SIG-M5 (cell line): ENCODE results near the gene APBA1.

Experiments
- DNase-seq: peaks from one replicate; lab custom pipeline; 2025; lab: John Stamatoyannopoulos, UW

Gene APBA1

GRCh38 chr9:69578026-69578425 is 94.1 kb downstream of the APBA1 start:
- DNase-seq = no peak

- no peak for DNase-seq
Measured at GRCh38 chr9:69577123-69577522, 95.0 kb downstream of the APBA1 start.

DNA sequence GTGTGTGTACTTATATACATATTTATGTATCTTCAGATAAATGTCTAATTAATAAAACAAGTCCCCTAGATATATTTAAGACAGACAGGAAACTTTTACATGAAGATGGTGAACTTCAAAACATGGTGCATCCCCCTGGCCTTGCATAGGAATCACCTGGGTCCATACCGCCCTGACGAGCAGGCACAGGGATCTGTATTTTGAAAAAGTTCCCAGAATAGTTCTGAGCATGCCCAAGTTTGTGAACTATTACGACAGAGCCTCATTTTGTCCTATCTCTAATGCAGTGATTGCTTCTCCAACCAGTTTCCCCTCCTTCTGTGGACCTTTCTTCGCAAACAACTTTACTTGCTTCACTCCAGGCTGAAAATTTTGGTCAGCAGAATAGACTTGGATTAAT is 98.1 kb downstream of the APBA1 start:
- DNase-seq = no peak

DNA sequence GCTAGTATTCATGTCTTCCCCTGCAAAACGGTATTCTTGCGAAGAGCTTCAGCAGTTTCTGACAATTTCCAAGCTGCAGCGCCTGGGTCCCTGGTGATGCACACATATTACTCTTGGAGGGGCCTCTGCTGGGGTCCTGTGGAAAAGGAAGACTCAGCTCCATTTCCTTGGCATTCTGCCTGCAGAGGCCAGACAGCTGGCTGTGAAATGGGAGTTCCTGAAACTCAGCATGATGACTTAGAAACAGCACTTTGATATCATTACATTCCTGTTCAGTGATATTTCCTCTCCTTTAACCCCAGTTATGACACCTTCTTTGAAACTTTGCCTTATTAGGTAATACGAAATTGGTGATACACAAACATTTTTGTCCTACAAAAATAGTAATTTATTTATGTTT is 98.5 kb downstream of the APBA1 start:
- DNase-seq = no peak

GRCh38 chr9:69572611-69573010 is 99.6 kb downstream of the APBA1 start:
- no peak for DNase-seq

DNA sequence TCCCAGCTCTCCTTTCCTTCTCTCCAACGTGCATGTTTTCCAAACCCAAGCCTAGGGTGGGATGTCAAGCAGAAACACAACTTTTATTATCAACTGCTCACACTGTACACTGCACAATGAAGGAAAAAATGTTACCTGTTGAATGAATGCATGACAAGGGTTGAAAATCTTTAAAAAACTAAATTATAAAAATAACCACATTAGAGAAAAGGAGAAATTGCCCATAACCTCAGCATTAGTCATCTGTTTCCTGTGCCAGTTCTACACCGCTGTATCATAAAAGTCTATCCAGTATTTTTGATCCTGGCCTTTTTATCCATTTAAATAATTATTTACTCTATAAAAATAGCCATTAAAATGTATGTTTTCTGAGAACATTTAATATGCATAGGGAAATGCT is 101.1 kb downstream of the APBA1 start:
- DNase-seq = no peak

- no peak for DNase-seq
Measured at GRCh38 chr9:69569738-69570451, 102.3 kb downstream of the APBA1 start.

DNA sequence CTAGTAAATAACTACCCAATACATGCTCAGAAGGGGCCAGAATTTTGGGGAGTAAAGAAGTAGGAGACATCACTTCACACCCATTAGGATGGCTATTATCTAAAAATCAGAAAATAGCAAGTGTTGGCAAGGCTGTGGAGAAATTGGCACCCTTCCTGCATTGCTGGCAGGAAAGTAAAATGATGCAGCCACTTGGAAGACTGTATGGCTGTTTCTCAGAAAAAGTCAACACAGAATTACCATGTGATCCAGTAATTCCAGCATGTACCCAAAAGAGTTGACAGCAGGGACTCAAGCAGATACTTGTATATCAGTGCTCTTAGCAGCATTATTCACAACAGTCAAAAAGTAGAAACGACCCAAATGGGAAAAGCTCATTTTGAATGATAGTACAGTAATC is 107.6 kb downstream of the APBA1 start:
- no peak for DNase-seq

GRCh38 chr9:69559126-69559525 is 113.0 kb downstream of the APBA1 start:
- DNase-seq = no peak

DNA sequence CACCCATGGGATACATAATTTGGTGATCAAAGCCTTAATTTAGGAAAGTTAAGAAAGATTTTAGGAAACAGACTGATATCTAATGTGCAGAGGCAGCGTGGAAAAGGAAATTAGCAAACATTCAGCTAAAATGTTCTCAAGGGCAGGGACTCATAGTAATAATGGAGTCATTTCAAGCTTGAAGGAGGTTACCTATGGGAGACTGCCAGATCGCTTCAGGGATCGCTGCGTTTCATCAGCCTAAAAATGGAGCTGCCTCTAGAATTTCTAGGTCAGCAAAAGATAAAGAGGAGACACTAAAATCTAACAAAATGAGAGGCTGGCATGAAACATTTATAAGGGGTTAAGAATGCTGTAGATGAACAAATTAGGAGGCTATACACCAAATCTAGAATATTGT is 115.5 kb downstream of the APBA1 start:
- DNase-seq = no peak

- no peak for DNase-seq
Measured at GRCh38 chr9:69555802-69556201, 116.4 kb downstream of the APBA1 start.

DNA sequence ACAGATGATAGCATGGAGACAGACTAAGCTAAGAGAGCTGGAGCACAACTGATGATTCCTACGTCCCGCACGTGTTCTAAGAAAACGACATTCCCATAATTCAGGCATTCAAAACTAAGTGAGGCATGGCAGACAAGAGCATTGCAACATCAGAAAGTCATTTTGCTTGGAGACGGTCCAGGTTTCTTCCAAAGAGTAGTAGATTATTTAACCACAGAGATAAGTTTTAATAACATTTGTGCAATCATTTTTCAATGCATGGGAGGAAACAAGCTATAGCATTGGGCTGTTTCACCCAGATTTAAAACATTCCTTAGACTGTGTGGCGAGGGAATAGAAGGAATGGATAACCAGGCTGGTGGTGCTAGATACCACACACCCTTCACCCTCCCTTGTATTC is 117.2 kb downstream of the APBA1 start:
- DNase-seq = no peak

DNA sequence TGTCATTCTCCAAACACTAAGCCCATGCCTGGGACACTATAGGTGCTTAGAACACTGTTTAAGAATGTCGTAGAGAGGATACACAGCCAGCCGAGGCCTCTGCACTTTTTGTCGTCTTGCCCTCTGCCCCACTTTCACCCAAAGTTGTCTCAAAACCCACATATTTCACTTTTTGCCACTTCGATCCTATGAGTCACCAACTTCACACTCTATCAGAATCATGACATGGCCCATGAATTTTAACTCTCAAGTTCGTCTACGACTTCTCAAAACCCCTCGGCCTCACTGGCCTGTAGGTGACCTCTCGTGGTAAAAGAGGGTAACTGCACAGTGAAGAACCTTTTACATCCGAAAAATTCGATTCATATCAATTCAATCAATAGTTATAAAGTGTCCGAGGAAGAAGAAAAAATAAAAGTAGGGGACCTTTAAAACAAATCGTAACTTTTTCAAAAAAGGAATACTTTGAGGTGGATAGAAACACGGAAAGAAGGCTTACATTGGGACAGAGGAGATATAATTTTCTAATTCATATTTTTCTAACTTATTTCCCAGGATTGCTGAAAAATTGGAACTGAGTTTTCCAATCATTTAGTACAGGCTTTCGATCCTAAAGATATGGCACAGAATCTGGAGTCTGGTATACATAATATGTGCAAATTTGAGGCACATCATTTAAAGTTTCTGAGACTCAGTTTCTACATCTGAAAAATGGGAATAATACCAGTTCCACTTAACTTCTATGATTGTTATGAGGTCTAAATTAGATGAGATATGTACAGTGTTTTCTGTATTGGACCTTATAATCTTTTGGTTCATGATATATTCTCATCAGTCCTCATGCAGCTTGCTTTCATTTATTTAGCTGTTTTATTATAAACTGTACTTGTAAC is 122.6 kb downstream of the APBA1 start:
- no peak for DNase-seq

DNA sequence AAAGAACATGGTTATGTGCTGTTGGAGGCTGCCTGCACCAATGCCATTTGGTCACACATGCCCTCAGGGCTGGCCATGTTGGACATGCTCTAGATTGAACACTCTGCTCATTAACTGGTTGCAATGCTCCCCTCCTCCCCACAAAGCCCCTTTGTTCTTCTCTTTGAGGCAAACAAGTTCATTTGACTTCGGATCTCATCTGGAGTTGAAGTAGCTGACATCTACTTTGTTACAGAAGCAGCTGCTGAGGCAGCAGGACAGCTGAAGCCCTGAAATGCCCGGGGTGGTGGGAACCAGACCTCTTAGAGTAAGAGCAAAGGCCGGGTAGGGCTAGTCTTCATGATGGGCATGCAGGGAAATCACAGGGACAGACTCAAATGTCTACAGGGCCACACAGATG is 123.5 kb downstream of the APBA1 start:
- DNase-seq = no peak

- no peak for DNase-seq
Measured at GRCh38 chr9:69546265-69546664, 125.9 kb downstream of the APBA1 start.

DNA sequence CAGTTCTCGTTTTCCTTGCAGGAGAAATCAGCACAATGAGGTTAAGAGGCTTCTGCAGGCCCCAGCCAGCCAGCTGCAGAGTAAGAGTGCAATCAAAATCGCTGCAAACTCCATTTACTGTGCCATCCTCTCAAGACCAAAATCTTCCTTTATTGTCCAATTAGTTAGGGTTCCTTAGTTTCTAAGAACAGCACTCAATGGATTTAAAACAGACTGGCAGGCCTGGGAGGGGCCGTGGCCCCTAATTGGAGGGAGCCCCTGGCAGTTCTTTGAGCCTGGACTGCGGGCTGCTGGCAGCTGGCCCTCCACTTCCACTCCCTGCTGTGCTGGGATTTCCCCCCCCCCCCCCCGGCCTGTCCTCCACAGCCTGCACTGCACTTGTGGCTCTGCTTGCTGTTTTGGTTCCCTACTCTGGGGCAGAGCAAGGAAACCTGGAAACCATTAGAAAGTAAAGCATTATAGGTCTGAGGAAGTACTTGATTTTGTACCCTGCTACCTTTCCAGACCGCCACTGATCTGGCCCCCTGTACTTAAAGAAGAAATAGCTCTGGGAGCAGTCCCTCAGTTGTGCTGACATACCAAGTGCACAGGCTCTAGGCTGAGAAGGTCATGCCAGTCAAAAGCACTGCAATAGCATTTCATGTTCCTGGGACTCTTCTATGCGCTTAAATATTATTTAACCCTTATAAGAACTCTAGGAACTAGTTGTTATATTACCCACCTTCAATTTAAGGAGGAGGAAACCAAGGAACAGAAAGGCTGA is 129.0 kb downstream of the APBA1 start:
- no peak for DNase-seq

GRCh38 chr9:69542058-69542457 is 130.1 kb downstream of the APBA1 start:
- no peak for DNase-seq

GRCh38 chr9:69535911-69536310 is 136.3 kb downstream of the APBA1 start:
- DNase-seq = no peak

DNA sequence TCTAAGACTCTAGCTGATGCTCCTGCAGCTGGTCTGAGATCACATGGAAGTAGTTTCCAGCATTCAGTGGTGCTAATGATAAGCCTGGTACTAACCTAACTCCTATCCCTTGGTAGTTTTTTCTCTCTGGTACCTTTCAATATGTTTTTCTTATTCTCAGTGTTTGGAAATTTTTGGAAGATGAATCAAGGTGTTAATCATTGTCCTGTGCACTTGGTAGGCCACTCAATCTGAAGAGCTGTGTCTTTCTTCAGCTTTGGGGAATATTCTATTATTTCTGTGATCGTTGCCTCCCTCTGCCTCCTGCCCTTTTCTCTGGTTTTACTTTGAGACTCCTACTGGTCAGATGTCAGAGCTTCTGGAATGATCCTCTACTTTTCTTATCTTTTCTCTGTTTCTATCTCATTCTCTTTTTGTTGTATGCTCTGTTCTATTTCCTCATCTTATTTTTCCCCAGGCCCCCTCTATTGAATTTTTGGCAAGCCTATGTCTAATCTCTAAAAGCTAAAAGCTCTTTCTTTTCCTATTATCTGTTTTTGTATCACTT is 136.8 kb downstream of the APBA1 start:
- no peak for DNase-seq

GRCh38 chr9:69532396-69532795 is 139.8 kb downstream of the APBA1 start:
- no peak for DNase-seq

GRCh38 chr9:69527454-69527853 is 144.7 kb downstream of the APBA1 start:
- DNase-seq = no peak

- no peak for DNase-seq
Measured at GRCh38 chr9:69526699-69527098, 145.5 kb downstream of the APBA1 start.
